ENCODE data around the gene BGN.

Gene BGN

DNA sequence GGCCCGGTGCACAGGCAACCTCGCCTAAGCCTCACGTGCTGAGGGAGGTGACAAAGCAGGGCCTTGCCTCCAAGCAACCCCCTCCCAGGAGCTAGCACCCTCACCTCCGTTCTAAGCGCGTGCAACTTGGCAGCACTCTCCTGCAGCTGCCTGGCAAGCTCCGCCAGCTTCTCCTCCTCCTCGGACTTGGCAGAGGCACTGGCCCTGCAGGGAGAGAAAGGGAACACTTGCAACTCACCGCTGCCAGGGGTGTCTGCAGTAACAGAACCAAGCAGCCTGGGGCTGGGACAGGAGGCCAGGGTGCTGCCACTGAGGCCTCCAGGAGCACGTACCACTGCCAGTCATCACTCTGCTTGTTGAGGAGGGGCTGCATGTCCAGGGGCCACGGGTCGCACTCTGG is 38.6 kb upstream of the BGN start:
- H3K9me3 ChIP-seq (ENCODE audit: insufficient read depth, low read length) = no peaks in the 10 kb centered on the region
- no peak overlapping the region for H3K4me2 ChIP-seq (ENCODE audit: low read depth, low read length, poor library complexity, severe bottlenecking)
- H3K36me3 ChIP-seq (ENCODE audit: low read length) = no peaks in the 10 kb centered on the region
- no peak overlapping the region for H3K4me3 ChIP-seq (ENCODE audit: insufficient read depth, low read length, poor library complexity, severe bottlenecking)
- no peaks in the 10 kb centered on the region for H3F3A ChIP-seq (ENCODE audit: insufficient read depth)
- H3K27me3 ChIP-seq (ENCODE audit: low read length) = no peaks in the 10 kb centered on the region
- TF ChIP-seq, protein P1, sequence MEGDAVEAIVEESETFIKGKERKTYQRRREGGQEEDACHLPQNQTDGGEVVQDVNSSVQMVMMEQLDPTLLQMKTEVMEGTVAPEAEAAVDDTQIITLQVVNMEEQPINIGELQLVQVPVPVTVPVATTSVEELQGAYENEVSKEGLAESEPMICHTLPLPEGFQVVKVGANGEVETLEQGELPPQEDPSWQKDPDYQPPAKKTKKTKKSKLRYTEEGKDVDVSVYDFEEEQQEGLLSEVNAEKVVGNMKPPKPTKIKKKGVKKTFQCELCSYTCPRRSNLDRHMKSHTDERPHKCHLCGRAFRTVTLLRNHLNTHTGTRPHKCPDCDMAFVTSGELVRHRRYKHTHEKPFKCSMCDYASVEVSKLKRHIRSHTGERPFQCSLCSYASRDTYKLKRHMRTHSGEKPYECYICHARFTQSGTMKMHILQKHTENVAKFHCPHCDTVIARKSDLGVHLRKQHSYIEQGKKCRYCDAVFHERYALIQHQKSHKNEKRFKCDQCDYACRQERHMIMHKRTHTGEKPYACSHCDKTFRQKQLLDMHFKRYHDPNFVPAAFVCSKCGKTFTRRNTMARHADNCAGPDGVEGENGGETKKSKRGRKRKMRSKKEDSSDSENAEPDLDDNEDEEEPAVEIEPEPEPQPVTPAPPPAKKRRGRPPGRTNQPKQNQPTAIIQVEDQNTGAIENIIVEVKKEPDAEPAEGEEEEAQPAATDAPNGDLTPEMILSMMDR (IDR thresholded peaks at IDR 0.05; ENCODE audit: insufficient read depth, low read length, poor library complexity, severe bottlenecking) = no peak
- no peak for TF ChIP-seq EZH2phosphoT487 (conservative IDR thresholded peaks at IDR 0.05; ENCODE audit: low read length)
- no peaks in the 10 kb centered on the region for H3K79me2 ChIP-seq (ENCODE audit: insufficient read depth, low read length)
- no peak overlapping the region for H3K27ac ChIP-seq (ENCODE audit: low read depth, low read length)
- H3K9me2 ChIP-seq (replicated peaks; ENCODE audit: insufficient read depth, low read length) = no peaks in the 10 kb centered on the region
- H4K20me1 ChIP-seq (ENCODE audit: low read depth, low read length) = no peaks in the 10 kb centered on the region
- H3K9ac ChIP-seq (ENCODE audit: low read length) = no peak overlapping the region
- H2AFZ ChIP-seq (ENCODE audit: low read depth, low read length, severe bottlenecking) = no peak overlapping the region

DNA sequence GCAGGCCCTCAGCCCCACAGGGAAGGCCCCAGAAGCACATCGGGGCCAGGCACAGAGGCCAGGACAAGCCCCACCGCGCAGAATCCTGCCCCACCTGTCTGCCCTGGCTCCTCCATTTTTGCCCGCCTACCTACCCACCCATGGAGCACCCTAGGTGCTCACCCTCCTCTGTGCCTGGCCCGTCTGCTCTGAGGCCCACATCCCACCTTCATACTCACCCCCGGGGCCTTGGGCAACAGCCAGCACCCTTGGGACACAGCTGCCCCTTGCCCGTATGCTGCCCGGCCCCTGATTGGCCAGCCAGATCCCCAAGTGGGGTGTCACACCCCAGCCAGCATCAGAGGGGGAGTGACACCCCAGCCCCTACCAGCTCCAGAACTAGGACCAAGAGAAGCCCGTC is 38.1 kb upstream of the BGN start:
- H4K20me1 ChIP-seq (ENCODE audit: low read depth, low read length) = no peaks in the 10 kb centered on the region
- no peak overlapping the region for H3K4me3 ChIP-seq (ENCODE audit: insufficient read depth, low read length, poor library complexity, severe bottlenecking)
- H3K79me2 ChIP-seq (ENCODE audit: insufficient read depth, low read length) = no peaks in the 10 kb centered on the region
- no peak overlapping the region for H3K9ac ChIP-seq (ENCODE audit: low read length)
- H3K4me2 ChIP-seq (ENCODE audit: low read depth, low read length, poor library complexity, severe bottlenecking) = no peak overlapping the region
- no peaks in the 10 kb centered on the region for H3K27me3 ChIP-seq (ENCODE audit: low read length)
- H3F3A ChIP-seq (ENCODE audit: insufficient read depth) = no peaks in the 10 kb centered on the region
- no peak overlapping the region for H3K27ac ChIP-seq (ENCODE audit: low read depth, low read length)
- no peaks in the 10 kb centered on the region for H3K9me3 ChIP-seq (ENCODE audit: insufficient read depth, low read length)
- no peak for TF ChIP-seq EZH2phosphoT487 (conservative IDR thresholded peaks at IDR 0.05; ENCODE audit: low read length)
- TF ChIP-seq, protein P1 (IDR thresholded peaks at IDR 0.05; ENCODE audit: insufficient read depth, low read length, poor library complexity, severe bottlenecking) = no peak
- no peak overlapping the region for H2AFZ ChIP-seq (ENCODE audit: low read depth, low read length, severe bottlenecking)
- no peaks in the 10 kb centered on the region for H3K36me3 ChIP-seq (ENCODE audit: low read length)
- H3K9me2 ChIP-seq (replicated peaks; ENCODE audit: insufficient read depth, low read length) = no peaks in the 10 kb centered on the region

DNA sequence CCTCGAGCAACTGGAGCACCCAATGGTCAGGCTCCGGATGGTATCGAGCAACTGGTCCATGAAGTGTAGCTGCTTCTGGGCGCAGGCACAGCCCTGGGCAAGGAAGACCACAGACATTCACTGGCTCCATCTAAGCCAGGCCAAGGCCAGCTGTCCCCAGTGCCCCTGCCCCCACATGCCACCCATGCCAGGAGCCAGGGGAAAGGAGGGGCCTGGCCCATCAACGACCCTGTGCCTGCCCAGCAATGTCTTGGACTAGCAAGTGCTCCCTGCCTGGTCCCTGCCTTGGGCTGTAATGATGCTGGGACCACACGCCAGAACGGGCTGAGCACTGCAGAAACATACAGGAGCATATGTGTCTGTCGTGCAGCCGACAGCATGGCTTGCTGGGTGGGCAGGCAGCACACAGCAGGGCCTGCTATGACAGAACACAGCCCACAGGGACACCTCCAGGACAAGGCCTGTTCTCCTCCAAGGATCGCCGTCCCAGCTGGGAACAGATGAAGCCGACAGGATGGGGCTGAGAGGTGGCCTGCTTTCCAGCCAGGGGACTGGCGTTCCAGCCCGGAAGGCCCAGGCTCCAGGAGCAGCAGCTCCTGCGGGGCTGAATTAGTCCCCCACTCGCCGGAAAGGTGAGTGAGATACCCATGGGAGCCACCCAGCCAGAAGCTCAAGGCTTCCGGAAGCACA is 37.5 kb upstream of the BGN start:
- no peak overlapping the region for H3K27ac ChIP-seq (ENCODE audit: low read depth, low read length)
- no peak overlapping the region for H3K4me3 ChIP-seq (ENCODE audit: insufficient read depth, low read length, poor library complexity, severe bottlenecking)
- no peaks in the 10 kb centered on the region for H3K79me2 ChIP-seq (ENCODE audit: insufficient read depth, low read length)
- H3K9ac ChIP-seq (ENCODE audit: low read length) = no peak overlapping the region
- no peaks in the 10 kb centered on the region for H3K36me3 ChIP-seq (ENCODE audit: low read length)
- H3F3A ChIP-seq (ENCODE audit: insufficient read depth) = no peaks in the 10 kb centered on the region
- H3K27me3 ChIP-seq (ENCODE audit: low read length) = no peaks in the 10 kb centered on the region
- H2AFZ ChIP-seq (ENCODE audit: low read depth, low read length, severe bottlenecking) = no peak overlapping the region
- no peaks in the 10 kb centered on the region for H3K9me3 ChIP-seq (ENCODE audit: insufficient read depth, low read length)
- H4K20me1 ChIP-seq (ENCODE audit: low read depth, low read length) = no peaks in the 10 kb centered on the region
- H3K4me2 ChIP-seq (ENCODE audit: low read depth, low read length, poor library complexity, severe bottlenecking) = no peak overlapping the region
- no peaks in the 10 kb centered on the region for H3K9me2 ChIP-seq (replicated peaks; ENCODE audit: insufficient read depth, low read length)
- no peak for TF ChIP-seq EZH2phosphoT487 (conservative IDR thresholded peaks at IDR 0.05; ENCODE audit: low read length)
- TF ChIP-seq, protein P1 (IDR thresholded peaks at IDR 0.05; ENCODE audit: insufficient read depth, low read length, poor library complexity, severe bottlenecking) = no peak

Measured in SU-DHL-6 (cell line).